ENCODE results near the gene FAM174C.

GRCh38 chr19:1317274-1318003 is 42.1 kb downstream of the FAM174C start:
- TF ChIP-seq CTCF (IDR thresholded peaks at IDR 0.05), result no peak
- no peak for TF ChIP-seq POLR2A (IDR thresholded peaks at IDR 0.05)

Data from vagina (tissue), 2 donors.